Stomach (tissue), 4 donors: Measurements from ENCODE around the gene BRSK2.

Experiments used
- POLR2A ChIP-seq, 4 donors: fragments of 450-650 bp; IDR thresholded peaks; one replicate each; pipeline ENCODE4 v1.6.1; 2016; ENCODE audit warnings: antibody characterized with exemption in 4 of 4, control low read depth in 2 of 4, mild to moderate bottlenecking in 1 of 4, moderate library complexity in 1 of 4
- POLR2AphosphoS5 ChIP-seq, 3 donors: sonication (generic); formaldehyde crosslinking; IDR thresholded peaks; one replicate each; pipeline ENCODE4 v1.6.1; 2016; ENCODE audit warnings: antibody characterized with exemption in 3 of 3

DNA sequence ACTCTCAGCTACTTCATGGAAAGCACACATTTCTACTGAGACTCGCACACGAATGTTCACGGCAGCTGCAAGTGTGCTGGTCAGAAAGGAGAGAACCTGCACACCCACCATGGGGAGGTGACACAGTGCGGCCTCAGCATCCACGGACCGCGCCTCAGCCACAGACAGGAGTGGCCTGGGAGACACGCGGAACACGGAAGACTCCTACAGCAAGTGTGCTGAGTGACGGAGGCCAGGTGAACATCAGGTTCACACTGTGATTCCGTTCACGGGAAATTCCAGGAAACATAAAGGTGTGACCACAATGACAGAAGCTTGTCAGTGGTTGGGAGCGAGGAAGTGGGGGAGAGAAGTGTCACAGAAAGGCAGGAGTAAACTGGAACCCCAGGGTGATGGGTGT, 110.2 kb downstream of the BRSK2 start:
- TF ChIP-seq POLR2A (IDR thresholded peaks at IDR 0.05), result no peak
- no peak for TF ChIP-seq POLR2AphosphoS5 (IDR thresholded peaks at IDR 0.05)
